ENCODE measurements around the gene CSNK1A1.

GRCh38 chr5:149485655-149486615 is 65.3 kb downstream of the CSNK1A1 start:
- TF ChIP-seq EZH2 (IDR thresholded peaks at IDR 0.05; ENCODE audit: low read depth) (no peak), CTCF (conservative IDR thresholded peaks at IDR 0.05) (no peak)
